ENCODE results near the gene UTP14C.

Gene UTP14C

DNA sequence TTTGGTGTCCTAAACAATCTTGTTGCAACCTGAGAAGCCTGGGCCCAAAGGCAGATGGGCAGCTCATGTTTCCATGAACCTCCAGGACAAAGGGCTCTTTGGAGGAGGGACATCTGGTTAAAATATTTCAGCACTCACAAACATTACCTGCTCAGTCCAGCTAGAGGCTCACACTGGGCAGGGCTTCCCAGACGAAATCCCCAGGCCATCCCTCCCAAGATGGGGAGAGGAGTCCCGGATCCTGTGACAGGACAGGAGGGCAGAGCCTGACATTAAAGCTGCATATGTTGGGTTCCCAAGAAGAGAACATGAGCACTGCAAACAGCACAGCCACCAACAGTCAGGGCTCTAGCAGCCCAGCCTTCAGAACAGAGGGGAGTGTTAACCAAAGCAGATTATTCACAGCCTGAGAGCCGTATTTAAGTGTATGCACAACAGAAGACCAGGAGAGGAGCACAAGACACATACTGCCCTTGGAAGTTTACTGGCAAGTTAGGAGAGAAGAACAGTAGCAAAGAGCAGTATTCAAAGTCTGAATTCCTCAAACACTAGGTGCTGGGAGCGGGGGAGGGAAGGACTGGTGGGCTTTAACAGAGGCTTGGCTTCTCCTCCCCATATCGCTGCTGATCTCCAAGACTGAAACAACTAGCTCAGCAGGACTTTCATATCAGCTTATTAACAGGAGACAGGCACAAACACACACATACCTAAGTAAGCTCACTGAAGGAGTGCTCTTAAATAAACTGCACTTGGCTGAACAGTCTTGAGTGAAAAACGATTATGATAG lies 25.6 kb upstream of the UTP14C start:
- H3K27ac ChIP-seq: peak overlapping the region; percentile 92
- TF ChIP-seq, protein P1, sequence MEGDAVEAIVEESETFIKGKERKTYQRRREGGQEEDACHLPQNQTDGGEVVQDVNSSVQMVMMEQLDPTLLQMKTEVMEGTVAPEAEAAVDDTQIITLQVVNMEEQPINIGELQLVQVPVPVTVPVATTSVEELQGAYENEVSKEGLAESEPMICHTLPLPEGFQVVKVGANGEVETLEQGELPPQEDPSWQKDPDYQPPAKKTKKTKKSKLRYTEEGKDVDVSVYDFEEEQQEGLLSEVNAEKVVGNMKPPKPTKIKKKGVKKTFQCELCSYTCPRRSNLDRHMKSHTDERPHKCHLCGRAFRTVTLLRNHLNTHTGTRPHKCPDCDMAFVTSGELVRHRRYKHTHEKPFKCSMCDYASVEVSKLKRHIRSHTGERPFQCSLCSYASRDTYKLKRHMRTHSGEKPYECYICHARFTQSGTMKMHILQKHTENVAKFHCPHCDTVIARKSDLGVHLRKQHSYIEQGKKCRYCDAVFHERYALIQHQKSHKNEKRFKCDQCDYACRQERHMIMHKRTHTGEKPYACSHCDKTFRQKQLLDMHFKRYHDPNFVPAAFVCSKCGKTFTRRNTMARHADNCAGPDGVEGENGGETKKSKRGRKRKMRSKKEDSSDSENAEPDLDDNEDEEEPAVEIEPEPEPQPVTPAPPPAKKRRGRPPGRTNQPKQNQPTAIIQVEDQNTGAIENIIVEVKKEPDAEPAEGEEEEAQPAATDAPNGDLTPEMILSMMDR (conservative IDR thresholded peaks at IDR 0.05): no peak

DNA sequence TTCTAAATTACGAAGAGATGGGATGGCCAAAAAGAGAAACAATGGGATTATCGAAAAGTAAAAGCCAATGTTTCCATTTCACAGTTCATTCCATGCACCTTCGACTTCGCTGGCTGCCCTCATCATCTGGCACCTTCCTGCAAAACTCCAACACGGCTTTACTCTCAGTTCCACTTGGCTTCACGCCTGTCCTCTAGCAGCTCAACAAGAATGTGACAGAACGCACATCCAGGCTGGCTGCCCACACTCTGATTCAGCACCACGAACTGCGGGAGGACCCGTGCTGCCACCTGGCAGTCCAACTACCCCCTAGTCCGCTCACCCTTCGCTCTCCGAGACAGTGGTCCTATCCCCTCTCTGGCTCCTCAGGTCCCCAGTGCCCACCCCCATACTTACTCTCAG lies 25.0 kb upstream of the UTP14C start:
- H3K27ac ChIP-seq: peak overlapping the region; percentile 92
- TF ChIP-seq, protein P1 (conservative IDR thresholded peaks at IDR 0.05): no peak

DNA sequence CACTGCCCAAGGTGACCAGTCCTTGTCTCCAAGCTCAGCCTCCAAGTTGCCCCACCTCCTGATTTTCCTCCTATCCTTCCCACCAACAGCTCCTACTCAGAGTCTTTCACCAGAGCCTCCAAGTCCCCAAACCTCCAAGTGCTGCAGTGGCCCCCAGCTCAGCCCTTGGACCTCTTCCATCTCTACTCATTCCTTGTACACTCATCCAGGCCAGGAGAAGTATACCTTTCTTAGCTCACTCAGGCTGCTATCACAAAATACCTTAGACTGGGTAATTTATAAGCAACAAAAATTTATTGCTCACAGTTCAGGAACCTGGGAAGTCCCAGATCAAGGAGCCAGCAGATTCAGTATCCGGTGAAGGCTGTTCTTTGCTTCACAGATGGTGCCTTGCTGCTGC lies 24.6 kb upstream of the UTP14C start:
- TF ChIP-seq, protein P1 (conservative IDR thresholded peaks at IDR 0.05): no peak
- peak overlapping the region; percentile 92 for H3K27ac ChIP-seq

DNA sequence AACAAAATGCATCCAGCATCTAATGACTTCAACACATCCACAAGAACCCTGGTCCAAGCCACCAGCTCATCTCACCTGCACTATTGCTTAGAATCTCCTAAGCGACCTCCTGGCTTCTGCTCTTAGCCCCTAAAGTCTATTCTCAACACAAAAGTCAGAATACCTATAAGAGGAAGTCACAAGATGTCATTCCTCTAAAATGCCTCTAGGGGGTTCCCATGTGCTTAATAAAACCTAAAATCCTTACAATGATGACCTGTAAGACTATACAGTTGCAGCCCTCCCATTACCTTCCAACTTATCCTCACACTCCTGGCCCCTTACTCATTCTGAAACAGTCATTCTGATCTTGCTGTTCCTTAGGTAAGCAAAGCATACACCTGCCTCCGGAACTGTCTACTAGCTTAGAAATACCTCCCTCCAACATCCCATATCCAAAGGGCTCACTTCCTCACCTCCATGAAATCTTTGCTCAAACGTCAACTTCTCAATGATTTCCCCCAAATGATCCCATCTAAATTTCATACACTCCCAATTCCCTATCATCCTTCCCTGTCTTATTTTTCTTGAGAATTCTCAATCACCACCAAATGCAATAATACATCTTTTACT lies 23.3 kb upstream of the UTP14C start:
- TF ChIP-seq, protein P1 (conservative IDR thresholded peaks at IDR 0.05): peak; percentile 73

GRCh38 chr13:52002361-52002760 lies 22.1 kb upstream of the UTP14C start:
- TF ChIP-seq, protein P1 (conservative IDR thresholded peaks at IDR 0.05): no peak

More for the DNA sequence above, 23.3 kb upstream of the UTP14C start:
- H3K27ac ChIP-seq: peak overlapping the region; percentile 92

GRCh38 chr13:52003541-52003940 lies 20.9 kb upstream of the UTP14C start:
- H3K27ac ChIP-seq: peak overlapping the region; percentile 79
- TF ChIP-seq, protein P1 (conservative IDR thresholded peaks at IDR 0.05): no peak; the same call in 1 of the 2 replicates

More at GRCh38 chr13:52002361-52002760, 22.1 kb upstream of the UTP14C start:
- H3K27ac ChIP-seq: peak overlapping the region; percentile 79

GRCh38 chr13:52004511-52005170 lies 19.9 kb upstream of the UTP14C start:
- H3K27ac ChIP-seq: peak overlapping the region; percentile 79
- TF ChIP-seq, protein P1 (conservative IDR thresholded peaks at IDR 0.05): no peak

All from VCaP (cell line).